GM18858 (cell line): Measurements from ENCODE around the gene FAM177B.

Experiments used
- ATAC-seq: cut with Tn5 transposase; IDR thresholded peaks from one replicate; pipeline ENCODE4 v1.9.1; 2021; ENCODE audit not compliant: unreplicated experiment

Gene FAM177B

DNA sequence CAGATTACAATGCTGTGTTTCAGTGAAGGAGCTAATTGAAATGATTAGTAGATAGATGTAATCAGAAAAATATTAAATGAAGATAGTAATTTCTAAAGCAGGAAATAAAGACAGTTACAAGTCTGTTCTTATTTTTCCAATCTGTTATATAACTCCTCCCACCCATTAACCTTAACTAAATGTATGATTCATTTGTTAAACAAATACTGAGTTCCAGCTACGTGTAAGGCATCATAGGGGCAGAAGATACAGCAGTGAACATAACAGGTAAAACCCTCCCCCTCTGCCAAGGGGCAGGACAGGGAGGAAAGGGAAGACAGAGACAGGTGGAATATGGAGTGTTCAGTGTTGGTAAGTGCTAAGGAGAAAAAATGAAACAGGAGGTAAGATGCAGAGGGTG lies at the start of gene FAM177B:
Gene FAM177B (plus strand): TSS at position 231 of the 400 bp plus-strand sequence. CDS start 9,344 bp downstream, outside the sequence.
- ATAC-seq, result no peak

DNA sequence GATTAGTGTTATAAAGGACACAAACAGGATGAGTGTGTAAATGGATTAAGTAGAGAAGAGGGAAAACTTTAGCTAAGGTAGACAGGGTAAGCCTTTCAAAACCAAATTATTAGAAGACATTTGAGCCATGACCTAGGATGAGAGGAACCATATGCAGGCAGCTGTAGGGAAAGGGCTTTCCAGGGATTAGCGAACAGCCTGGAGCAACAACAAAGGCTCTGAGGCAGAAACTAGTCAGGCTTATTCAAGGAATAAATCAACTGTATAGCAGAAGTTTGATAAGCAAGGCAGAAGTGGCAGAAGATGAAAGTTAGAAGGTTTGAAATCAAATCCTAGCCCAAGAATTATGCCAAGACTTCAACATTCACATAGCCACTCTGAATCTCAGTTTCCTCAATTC lies 46.0 kb upstream of the FAM177B start:
- no peak for ATAC-seq

DNA sequence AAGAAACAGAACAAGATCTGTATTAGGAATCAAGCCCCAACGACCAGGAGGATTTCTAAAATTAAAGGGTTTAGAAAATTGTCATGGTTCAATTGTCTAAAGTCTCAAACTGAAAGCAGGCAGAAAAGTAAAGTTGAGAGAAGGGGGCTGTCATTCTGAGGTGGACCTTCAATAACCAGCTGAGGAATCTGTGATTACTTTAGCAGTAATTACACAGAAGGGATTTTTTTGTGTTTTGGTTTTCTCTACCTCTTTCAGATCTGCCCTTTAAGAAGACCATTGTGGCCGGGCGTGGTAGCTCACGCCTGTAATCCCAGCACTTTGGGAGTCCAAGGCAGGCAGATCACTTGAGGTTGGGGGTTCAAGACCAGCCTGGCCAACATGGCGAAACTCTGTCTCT lies 42.1 kb upstream of the FAM177B start:
- no peak for ATAC-seq

DNA sequence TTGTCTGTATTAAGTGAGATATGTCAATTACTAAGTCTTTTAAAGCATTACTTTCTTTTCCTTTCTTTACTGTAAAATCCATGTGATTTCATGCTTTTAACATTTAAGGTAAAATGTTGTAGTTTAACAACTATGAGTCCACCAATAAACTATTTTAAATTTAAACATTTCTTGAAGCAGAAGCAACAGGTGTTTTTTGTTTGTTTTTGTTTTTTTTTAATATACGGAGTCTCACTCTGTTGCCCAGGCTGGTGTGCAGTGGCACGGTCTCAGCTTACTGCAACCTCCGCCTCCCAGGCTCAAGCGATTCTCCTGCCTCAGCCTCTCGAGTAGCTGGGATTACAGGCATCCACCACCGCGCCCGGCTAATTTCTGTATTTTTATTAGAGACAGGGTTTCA lies 40.3 kb upstream of the FAM177B start:
- no peak for ATAC-seq

DNA sequence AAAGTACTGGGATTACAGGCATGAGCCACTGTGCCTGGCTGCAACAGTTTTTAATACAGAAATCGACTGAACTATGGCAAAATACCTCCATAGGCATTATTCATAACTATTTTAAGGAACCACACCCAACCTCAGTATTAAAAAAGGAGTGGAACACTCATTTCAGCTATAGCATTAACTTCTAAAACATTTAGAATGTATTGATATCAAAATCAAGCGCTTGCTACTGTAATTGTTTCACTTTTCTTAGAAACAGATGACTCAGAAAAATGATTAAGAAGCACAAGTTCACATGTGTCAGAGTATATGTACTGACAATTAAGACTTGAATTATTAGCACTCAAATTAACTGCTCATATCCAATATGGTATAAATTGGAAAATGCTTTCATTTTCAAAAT lies 39.8 kb upstream of the FAM177B start:
- no peak for ATAC-seq

DNA sequence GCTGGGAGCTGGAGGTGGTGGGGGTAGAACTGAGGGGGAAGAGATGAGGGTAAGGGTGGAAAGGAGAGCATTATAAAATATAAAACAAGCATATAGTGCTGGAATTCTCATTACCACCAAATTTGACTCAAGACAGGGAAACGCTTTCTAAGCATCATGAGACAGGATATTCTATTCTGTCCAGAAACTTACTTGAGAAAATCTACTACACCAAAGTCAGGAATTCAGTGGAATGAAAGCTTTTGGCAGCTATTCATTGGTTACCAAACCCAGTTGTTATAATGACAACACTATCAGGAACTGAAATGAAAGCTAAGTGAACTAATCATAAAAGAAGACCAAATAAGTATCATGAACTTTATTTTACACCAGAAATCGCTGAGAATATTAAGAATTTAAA lies 39.2 kb upstream of the FAM177B start:
- ATAC-seq, result no peak

DNA sequence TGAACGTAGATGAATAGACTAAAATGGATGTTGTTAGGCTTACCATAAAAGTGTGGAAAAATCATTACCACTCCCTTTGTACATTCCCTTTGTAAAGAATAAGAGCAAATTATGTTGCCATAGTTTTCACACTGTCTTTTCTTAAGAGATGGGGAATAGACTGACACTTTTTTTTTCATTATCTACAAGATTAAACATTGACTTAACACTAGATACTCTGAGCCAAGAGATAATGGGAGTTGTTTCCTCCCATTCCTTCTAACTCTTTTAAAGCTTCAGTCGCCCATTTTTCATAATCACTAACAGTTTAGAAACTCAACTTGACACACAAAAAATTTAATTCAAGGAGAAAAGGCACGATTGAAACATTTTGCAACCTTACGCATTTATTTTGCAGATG lies 34.8 kb upstream of the FAM177B start:
- no peak for ATAC-seq

DNA sequence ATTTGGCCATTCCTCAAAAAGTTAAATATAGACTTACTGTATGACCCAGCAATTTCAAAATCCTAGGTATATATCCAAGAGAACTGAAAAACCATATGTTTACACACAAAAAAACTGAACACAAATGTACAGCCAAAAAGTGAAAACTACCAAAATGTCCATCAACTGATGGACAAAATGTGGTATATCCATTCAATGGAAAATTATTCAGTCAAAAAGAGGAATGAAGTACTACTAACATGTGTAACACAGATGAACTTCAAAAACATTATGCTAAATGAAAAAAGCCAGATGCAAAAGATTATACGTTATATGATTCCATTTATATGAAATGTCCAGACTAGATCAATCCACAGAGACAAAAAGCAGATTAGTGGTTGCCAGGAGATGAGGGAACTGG lies 32.7 kb upstream of the FAM177B start:
- ATAC-seq, result no peak

DNA sequence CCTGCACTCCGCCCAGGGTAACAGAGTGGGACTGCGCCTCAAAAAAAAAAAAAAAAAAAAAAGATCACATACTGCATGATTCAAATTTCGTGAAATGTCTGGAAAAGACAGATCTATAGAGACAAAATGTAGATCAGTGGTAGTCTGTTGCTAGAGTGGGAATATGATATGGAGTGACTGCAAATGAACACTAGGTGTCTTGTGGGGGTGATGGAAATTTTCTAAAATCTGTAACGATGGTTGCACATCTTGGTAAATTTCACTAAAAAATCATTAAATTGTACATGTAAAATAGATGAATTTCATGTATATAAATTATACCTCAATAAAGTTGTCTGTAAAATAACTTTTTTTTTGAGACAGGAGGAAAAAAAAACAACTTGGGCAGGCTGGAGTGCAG lies 30.2 kb upstream of the FAM177B start:
- ATAC-seq, result no peak

DNA sequence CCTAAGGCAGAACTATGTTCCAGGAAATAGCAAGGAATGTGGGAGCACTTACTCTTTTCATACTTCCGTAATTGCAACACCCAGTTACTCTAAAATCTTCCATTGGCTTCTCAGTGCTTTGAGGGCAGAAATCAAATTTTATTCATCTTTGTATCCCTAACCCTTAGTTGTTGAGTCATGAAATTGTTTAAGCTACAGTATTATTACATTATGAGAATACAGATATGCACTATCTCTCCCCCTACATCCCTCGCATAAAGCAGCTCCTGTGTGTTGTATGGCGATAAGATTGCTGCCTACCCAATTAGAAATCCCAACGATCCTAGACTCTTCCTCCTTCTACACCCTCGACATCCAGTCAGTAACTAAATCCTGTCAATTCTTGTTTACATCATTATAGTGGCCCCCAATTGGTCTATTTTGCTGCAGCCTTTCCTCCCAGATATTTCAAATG lies 27.3 kb upstream of the FAM177B start:
- no peak for ATAC-seq

DNA sequence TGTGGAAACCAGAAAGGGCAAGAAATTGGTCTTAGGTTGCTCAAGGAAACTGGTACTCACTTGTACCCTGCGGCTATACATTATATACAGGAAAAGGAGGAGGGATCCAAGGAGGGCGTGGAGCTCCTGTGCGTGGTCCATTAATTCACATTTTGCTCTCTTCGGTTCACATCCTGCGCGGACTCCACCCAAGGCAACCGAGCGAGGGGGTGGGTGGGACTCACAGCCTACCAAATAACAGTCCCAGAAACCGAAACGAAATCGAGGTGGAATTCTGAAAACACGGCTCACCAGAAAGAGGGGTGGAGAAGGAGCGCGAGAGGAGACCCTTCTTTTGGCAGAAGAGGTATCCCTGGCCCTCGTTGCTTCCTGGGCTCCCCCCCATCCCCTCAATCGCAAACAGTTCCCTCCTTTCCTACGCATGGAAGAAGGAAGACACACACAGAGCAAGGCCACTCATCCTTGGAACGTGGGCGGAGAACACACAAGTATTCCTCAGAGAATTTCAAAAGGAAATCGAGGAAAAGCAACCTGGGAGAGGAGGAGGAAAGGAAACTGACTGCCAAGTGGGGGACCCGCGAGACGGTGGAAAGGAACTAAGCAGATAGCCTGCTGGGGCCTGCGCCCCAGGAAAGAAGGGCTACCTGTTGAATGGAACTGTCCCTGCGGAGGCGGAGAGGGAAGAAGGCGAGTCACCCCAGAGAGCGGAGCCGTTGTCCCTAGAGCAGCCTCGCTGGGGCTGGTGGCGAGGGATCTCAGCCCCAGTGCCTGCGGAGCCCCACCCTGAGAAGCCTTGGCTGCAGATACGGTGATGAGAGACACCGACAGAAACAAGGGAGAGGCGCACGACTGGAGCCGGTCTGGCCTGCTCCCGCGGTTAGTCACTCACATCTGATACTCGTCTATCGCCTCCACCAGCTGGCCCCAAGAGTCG lies 25.4 kb upstream of the FAM177B start:
- peak; percentile 24 for ATAC-seq

DNA sequence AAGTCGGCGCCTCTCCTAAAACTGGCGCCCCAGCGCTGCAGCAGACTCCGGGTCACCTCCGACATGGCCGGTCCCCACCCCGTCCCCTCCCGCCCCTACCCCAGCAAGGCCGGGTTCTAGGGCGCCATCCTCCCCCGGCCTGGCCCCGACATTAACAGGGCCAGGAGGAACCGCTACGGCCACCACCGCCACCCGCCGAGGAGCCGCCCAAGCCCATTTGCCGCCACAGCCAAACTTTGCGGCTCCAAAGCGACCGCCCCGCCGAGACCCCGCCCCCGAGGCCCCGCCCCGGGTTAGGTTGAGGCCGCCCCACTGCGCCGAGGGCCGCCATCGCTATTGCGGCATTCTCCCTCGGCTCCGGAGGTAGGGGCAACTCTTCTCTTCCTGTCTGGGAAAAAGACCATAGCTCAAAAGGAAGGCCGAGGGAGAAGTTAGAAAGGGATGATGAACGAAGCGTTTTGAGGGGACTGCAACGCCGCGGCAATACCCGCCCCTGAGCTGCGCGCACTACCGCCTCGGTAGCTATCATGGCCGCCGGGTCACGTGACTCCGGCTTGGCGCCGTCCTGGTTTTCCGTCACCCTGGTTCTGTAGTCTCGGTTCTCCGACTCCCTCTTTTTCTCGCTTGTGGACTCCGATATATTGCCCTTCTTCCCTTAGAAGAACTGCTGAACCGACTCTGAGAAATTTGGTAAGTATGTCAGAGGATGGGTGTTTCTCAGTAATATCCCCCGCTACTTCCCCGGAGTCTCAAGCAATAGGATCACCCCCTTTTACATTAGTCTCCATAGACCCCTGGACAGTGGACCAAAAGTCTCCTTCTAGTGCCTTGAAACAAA lies 24.5 kb upstream of the FAM177B start, which contains the start of the genes AIDA and BROX:
Gene AIDA (minus strand): TSS at position 239 of the 838 bp plus-strand sequence. CDS start 174 bp downstream, at position 65.
Gene BROX (plus strand): TSS at position 312 of the 838 bp plus-strand sequence. CDS start 3,136 bp downstream, outside the sequence.
- ATAC-seq, result peak; percentile 51

DNA sequence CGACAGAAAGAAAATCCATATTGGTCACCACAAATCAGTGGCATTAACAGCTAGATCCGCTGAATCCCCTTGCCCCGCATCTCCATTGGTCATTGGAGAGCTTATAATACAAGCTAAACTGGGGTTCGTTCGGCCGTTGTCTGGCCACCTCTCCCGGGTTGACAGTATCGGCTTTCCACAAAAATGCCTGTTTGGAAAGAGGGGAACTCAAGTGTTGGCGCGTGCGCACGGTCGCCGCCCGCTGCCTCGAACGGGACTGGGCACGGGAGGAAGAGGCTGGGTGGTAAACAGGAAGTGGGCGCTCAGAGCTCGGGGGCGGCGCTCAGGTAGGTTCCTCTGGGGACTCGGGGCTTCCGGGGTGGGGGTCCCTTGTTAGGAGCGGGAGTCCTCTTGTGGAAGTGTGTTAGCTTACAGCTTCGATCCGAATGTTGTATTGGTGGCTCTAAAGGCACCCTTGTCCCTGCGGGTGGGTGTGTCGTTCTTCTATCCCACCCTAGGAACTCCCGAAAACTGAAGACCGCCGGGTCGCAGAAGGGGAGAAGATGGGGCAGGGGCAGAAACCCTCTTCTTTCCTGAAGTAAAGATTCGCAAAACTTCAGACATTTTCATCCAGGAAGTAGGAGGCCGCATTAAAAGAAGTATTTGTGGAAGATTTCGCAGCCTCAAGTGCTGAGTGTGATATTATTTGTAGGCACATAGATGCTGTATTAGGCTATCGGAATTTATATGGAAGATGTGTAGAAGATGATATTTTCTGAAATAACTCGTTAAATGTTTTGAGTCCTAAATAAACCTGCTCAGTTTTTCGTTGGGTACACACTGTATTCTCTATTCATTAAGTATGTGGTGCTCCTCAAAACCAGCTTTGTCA lies 23.7 kb upstream of the FAM177B start:
- peak; percentile 62 for ATAC-seq

DNA sequence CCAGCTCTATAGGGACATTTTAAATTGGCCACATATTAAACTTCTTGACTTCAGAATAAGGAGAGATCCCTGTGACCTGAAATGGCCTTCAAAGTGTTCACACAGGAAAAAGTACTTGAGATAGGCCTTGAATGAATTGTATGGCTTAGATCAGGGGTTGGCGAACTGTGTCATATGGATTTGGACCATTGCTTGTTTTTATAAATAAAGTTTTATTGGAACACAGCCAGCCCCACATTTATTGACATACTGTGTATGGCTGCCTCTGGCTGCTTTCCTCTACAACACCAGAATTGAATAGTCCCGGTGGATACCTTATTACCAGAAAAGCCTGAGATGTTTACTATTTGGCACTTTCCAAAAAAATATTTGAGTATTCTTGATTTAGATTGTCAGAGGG lies 20.6 kb upstream of the FAM177B start:
- no peak for ATAC-seq

DNA sequence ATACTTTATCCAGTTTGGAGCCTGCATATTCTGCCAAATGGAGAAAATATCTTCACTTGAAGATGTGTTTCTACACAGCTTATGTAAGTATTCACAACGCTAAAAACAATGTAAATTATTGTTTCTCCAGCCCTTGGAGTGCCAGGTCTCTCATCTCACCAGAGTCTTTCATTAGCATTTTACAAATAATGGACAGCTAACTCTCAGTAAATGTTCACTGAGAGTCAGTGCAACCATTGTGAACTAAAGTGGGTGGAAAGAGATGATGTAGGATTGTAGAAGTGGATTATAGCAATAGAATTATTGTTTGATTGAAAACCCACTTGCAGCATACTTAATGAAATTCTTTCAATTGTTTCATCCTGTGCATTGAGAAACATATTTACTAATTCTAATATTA lies 8.3 kb upstream of the FAM177B start:
- no peak for ATAC-seq

DNA sequence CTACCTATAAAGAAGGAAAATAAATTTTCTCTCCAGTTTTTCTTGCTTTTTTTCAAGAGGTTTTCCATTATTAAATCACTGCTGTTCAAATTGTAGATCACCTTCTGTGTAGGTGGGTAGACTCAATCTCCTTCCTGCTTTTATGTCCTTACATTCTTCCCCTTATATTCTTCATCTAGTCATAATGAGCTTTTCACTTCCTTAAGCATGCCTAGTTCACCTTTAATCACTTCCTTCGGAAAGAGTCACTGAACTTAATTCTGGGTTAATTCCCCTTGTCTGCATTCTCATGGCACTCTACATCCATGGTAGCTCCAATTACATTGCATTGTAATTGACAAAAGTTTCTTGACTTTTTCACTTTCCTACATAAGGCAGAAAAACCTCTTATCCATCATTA lies 6.1 kb upstream of the FAM177B start:
- no peak for ATAC-seq

DNA sequence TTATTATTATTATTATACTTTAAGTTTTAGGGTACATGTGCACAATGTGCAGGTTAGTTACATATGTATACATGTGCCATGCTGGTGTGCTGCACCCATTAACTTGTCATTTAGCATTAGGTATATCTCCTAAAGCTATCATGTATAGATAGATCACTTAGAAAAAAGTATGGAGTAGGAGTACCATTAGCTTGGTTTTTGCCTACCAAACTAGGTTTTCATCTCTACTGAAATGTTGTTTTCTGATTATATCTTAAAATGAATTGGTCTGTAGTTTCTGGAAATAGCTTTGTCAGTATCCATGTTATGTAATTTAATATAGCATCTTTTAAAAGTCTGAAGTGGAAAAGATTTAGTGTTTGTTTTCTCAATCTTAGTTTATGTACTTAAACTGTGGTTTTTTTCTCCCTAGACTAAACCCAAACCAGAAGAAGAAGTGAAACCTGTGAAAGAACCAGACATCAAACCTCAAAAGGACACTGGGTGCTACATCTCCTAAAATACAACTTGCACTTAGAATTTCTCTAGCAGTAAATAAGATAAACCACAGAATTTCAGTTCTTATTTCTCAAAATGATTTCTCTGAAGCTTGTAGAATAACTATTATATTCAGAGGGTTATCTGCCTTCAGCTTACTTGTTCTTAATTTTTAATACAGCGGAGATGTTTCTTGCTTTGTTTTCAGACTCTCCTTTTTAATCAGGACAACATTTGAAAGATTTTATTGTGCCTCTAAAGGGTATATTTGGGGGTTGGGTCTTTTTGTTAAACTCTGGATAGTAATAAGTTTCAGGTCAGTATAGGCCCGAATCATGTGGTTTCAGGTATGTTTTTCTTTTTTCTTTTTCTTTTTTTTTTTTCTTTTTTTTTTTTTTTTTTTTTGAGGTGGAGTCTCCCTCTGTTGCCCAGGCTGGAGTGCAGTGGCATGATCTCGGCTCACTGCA lies 4.5 kb upstream of the FAM177B start:
- peak; percentile 96 for ATAC-seq

DNA sequence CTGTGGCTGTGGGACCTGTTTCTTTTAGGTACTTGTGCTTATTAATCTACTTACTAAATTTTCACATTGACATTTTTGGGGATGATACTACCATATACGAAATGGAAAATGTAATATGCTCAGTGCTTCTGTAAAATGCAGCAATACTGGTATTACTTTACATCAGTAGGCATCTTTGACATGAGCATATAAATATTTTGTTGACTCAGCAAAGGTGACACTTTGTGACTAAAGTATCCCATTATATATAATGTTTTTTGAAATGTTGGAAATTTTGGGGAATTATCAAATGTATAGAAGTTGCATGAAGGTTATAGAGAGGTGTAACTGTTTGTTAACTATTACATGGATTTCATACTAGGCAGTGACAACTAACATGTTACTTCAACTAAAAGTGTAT lies 2.3 kb upstream of the FAM177B start:
- no peak for ATAC-seq

DNA sequence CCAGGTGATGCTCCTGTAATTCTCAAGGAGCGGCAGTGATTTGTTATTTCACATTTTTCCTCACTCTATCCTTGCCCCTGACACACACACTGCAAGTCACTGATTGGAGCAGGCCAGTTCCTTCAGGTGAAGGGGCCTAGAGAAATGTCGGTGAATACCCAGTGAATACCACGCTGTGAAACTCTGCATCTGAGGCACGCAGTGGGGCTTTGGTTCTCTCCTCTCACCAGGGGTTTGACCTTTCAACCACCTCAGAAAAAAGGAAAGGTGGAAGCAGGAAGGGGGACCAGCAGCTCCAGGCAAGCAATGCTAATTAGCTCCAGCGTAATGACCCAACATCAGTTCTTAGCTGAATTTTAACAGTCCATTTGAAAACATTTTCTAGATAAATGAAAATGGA lies 532 bp upstream of the FAM177B start:
- ATAC-seq, result no peak

DNA sequence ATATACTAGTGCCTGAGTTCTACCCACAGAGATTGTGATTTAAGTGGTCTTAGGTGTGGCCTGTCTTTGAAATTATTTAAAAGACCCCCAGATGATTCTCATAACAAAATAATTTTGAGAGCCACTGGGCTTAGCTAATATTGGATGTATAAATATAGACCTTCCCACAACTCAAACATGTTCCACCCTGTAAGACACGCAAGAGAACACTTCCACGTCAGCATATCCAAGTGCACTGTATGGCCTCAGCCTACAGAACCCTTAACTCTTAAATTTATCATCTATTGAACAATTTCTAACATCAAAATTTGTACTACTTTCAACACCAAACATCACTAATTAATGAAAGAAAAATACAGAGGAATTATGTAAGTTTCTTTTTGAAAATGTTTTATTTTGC lies 2.5 kb downstream of the FAM177B start:
- ATAC-seq, result no peak
